COLO668 (cell line): ENCODE results near the gene EDEM1.
"Not testable (repeated sequence)": the region's sequence is repeated elsewhere in the genome, so short reads cannot be mapped to it uniquely, and the experiment has no call there.

Source experiments
- DNase-seq: peaks from one replicate; lab custom pipeline; 2025; ENCODE audit not compliant: unreplicated experiment; lab: John Stamatoyannopoulos, UW

The EDEM1 gene

DNA sequence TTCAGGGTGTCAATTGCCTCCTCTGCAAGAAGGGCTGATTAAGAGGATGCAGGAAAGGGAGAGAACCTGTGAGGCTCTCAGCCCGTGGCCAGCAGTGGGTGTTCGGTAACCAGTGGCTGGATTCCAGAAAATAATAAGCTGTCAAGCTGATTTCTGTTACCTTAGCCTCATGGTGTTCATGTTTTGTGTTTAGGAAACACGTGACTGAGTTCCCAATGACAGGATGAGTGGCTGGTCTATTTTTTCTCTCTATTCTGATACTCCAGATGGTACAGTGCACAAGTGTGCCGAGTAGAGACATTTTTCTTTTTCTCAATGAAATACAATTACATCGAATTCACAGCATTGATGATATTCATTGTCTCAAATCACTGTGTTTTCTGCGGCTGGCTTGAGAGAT is 43.6 kb downstream of the EDEM1 start:
- no peak for DNase-seq

- no peak for DNase-seq
These were observed 44.0 kb downstream of the EDEM1 start for GRCh38 chr3:5231487-5231886.

DNA sequence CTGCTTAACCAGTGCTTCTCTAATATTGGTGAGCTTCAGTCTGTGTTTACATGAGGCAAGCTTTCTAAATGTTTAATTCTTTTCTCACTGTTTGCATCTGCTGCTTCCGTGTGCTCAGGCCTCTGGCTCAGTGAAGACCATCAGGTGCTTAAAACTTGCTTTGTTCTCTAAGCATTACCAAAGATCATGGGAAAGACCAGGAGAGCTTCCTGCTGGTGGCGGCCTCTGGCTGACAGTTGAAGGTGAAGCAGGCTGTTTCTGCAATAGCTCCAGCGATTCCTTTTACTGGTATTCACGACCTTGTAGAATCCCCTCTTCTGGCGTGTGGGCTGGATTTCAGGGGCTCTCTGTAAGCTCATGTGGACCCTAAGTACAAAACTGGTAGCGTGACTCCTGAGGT is 45.1 kb downstream of the EDEM1 start:
- no peak for DNase-seq

DNA sequence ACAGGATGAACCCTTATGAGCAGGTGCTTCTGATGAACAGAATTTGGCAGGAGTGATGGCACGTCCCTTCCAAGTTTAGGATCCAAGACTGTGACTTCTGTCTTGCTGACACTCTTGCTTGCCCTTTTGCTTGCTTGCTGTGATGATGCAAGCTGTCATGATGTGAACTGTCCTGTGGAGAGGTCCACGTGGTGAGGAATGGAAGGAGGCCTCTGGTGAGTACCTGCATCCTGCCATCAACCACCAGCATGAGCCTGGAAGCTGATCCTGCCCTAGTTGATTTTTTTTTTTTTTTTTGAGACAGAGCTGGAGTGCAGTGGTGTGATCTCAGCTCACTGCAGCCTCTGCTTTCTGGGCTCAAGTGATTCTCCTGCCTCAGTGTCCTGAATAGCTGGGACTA is 45.5 kb downstream of the EDEM1 start:
- no peak for DNase-seq

GRCh38 chr3:5235655-5236054 is 48.1 kb downstream of the EDEM1 start:
- DNase-seq: no peak

GRCh38 chr3:5238545-5238944 is 51.0 kb downstream of the EDEM1 start:
- no peak for DNase-seq

DNA sequence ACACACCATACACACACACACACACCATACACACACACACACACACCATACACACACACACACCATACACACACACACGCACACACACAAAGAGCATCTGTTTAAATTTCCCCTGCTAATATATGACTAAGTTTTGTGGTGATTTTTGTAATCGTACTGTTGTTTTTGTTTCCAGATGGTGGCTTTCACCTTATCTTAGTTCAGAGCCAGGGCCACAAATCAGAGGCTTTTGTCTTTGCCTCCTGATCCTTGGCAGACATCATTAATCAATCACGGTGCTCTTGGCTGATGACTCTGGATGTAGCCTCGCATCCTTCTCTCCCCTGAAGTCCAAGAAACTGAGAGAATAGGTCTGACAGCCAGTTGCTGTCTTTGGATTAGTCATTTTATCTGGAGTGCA is 52.1 kb downstream of the EDEM1 start:
- DNase-seq: no peak

GRCh38 chr3:5240740-5241139 is 53.2 kb downstream of the EDEM1 start:
- no peak for DNase-seq

- not testable (repeated sequence) for DNase-seq
These were observed 55.3 kb downstream of the EDEM1 start for GRCh38 chr3:5242785-5243184.

- DNase-seq: no peak
These were observed 58.4 kb downstream of the EDEM1 start for GRCh38 chr3:5245927-5246326.

- no peak for DNase-seq
These were observed 61.3 kb downstream of the EDEM1 start for GRCh38 chr3:5248822-5249221.

- DNase-seq: no peak
These were observed 63.1 kb downstream of the EDEM1 start for GRCh38 chr3:5250467-5251195.

- no peak for DNase-seq
These were observed 63.7 kb downstream of the EDEM1 start for GRCh38 chr3:5251196-5251583.

DNA sequence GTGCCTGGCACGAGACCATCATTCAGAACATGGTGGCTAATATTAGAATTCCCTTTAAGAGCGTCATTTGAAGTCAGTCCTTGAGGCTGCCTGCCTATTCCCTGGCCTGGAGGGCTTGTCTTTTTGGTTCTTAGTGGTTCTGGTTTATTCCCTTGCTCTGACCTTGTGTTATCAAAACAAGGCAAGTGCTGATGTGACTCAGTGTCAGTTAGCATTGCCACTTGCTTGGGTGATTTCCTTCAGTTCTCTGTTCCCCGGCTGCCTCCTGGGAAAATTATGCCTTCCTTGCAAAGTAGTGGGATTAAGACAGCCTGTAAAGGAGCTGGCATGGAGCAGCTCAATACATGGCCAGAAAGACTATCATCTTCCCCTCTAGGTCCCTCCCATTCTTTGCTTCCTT is 64.6 kb downstream of the EDEM1 start:
- DNase-seq: no peak

DNA sequence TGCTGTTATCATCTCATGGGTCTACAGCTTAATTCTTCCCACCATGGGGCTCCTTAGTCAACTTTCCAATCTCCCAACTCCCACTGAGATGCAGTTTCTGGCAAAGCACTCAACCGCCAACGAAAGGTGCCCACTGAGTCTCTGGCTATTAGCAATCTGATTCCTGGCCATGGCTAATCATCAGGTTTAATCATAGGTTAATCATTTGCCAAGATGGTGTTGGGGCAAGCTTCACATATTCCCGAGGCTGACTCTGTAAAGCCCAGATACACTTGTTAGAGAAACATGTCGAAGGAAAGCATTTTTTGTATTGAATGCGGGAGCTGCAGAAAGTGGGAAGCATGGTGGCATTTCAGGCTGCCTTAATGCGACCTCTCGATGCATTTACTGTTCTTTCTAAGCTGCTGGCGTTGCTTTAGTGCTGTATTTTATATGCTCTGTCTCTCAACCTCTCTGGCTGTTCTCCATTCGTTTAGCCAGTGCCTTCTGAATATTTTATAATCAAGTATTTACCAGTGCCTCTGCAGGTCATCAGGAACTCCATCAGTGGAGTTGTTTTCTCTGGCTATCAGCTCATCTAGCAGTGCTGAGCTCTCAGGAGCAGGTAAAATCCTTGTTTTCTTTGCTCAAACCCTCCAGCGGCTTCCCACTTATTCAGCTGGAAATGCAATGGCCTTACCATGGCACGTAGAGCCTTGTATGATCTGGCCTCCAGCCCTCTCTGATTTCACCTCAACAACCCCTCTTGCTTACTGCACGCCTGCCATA is 67.0 kb downstream of the EDEM1 start:
- no peak for DNase-seq

DNA sequence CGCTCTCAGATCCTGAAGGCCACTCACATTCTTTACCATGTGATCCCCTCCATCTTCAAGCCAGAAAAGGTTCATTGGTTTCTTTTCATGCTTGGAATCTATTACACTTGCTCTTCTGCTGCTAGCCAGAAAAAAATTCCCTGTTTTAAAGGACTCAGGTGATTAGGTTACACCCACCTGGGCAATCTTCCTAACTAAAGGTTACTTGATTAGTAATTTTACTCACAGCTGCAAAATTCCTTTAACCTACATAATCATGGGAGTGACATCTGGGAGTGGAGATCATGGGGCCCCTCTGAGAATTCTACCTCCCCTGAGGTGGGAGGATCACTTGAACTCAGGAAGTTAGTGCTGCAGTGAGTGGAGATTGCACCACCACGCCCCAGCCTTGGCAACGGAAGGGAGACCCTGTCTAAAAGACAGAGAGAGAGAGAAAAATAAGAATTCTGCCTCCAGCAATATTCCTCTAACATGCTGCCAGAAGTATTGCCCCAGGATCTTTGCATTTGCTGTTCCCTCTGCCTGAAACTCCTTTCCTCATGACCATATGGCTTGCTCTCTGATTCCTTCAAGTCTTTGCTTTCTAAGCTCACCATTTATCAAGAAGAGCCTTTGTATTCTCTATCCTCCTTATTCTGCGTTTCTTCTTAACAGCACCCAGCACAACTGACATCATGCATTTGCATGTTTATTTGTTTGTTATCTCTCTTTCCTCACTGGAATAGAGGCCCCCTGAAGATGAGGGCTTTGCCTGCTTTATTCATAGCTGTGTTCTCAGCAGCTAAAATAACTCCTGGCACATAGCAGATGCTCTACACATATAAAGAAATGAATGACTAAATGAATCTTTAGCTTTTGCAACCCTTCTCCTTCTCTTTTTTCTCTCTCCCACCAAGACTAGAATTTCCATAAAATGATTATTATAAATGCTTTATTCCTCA is 68.2 kb downstream of the EDEM1 start:
- no peak for DNase-seq

DNA sequence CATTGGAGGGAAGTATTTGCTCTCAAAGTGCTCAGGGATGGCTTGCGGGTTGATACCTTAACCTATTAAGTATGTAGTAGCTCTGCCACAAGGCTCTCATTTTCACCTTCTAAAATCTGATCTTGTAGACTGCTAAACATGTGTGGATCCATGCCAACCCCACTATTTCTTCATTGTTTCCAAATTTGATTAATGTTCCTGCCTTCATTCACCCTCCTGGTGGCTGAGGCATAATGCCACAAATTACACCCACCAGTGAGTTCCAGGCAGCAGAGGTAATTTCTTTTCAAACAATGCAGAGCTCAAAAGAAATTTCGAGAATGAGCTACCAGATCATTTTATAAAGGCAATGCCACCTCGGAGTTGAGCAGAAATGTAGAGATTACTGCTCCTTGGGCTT is 71.0 kb downstream of the EDEM1 start:
- DNase-seq: no peak

GRCh38 chr3:5260992-5261501 is 73.5 kb downstream of the EDEM1 start:
- DNase-seq: no peak

- DNase-seq: no peak
These were observed 75.0 kb downstream of the EDEM1 start for GRCh38 chr3:5262507-5262906.

- DNase-seq: no peak
These were observed 76.6 kb downstream of the EDEM1 start for GRCh38 chr3:5264093-5264600.
